Endothelial cell of umbilical vein (primary cell): ENCODE results near the gene CLDN9. TPM values are rescaled to one million over a fixed set of nuclear protein-coding genes. Genes with fewer than 3 reads are reported as not detected.
A peak's percentile ranks its signal among the peaks of the same experiment; 100 is the strongest.

Experiments
- BruUV-seq: library from RNA; stranded (reverse); fragments of 400-500 nt; replicated peaks from 2 replicates; lab custom pipeline; 2021; lab: Mats Ljungman, UMichigan
- CTCF ChIA-PET: fragments of 300-600, 350-600 bp; sonication (Branson Sonifier 250); formaldehyde crosslinking; loops from one replicate; lab custom pipeline; 2021; ENCODE audit warnings: antibody characterized with exemption, inconsistent platforms; lab: Charles Lee
- POLR2A ChIA-PET: fragments of 300-600, 350-600 bp; sonication (Branson Sonifier 250); formaldehyde crosslinking; loops from one replicate; lab custom pipeline; 2021; ENCODE audit warnings: antibody characterized with exemption, inconsistent platforms; lab: Charles Lee
- DNase-seq: peaks from one replicate; pipeline ENCODE4 v3.0.0-alpha.2; 2011; ENCODE audit warnings: low read depth, low spot score
- FAIRE-seq: peaks from 2 replicates; lab custom pipeline; 2011; peaks lifted over from hg19 to GRCh38; lab: Jason Lieb, UNC
- H2AFZ ChIP-seq: 2 replicates; pipeline ENCODE4 v1.6.0; 2012; ENCODE audit warnings: low read depth, low read length, control low read depth, inconsistent platforms
- H3K27ac ChIP-seq: 2 replicates; pipeline ENCODE4 v1.5.1; 2011; ENCODE audit warnings: low read depth, mild to moderate bottlenecking, control low read depth, low read length, moderate library complexity; ENCODE audit not compliant: insufficient read depth
- H3K27me3 ChIP-seq, 2 experiments: 2 replicates each; pipeline versions ENCODE4 v1.6.0 to v1.6.1; 2011; ENCODE audit warnings: low read length in 2 of 2, mixed read lengths in 1 of 2; ENCODE audit not compliant: control insufficient read depth in 2 of 2, insufficient read depth in 2 of 2
- H3K36me3 ChIP-seq, 2 experiments: 2 replicates in 1 of 2; 3 replicates in 1 of 2; pipeline ENCODE4 v1.5.1; 2011; ENCODE audit warnings: low read length in 2 of 2, mild to moderate bottlenecking in 1 of 2, moderate library complexity in 1 of 2; ENCODE audit not compliant: control insufficient read depth in 2 of 2, insufficient read depth in 2 of 2; ENCODE audit errors: extremely low read depth in 1 of 2
- H3K4me1 ChIP-seq: 3 replicates; pipeline ENCODE4 v1.5.1; 2011; ENCODE audit warnings: mild to moderate bottlenecking, low read length; ENCODE audit not compliant: control insufficient read depth, insufficient read depth; ENCODE audit errors: extremely low read depth
- H3K4me2 ChIP-seq: 2 replicates; pipeline ENCODE4 v1.6.1; 2011; ENCODE audit warnings: low read length, control low read depth, mixed read lengths; ENCODE audit not compliant: insufficient read depth
- H3K4me3 ChIP-seq, 3 experiments: fragments of 200-600 bp in 1 of 3; sonication (generic), shearing (Covaris generic) in 1 of 3; replicated peaks in 1 of 3; 2 replicates each; pipeline ENCODE4 v1.5.1; 2011 to 2016; ENCODE audit warnings: control low read depth in 3 of 3, low read length in 3 of 3, mild to moderate bottlenecking in 2 of 3, inconsistent platforms in 1 of 3, low read depth in 1 of 3, moderate library complexity in 1 of 3; ENCODE audit not compliant: insufficient read depth in 1 of 3
- H3K79me2 ChIP-seq: 2 replicates; pipeline ENCODE4 v1.6.0; 2012; ENCODE audit warnings: low read length, inconsistent platforms; ENCODE audit not compliant: control insufficient read depth, insufficient read depth
- H3K9ac ChIP-seq: replicated peaks from 2 replicates; pipeline ENCODE3; 2011; ENCODE audit warnings: low read length, control low read depth; ENCODE audit not compliant: insufficient read depth; ENCODE audit errors: extremely low read depth
- H3K9me1 ChIP-seq: replicated peaks from 3 replicates; pipeline ENCODE4 v1.6.0; 2011; ENCODE audit warnings: mild to moderate bottlenecking, low read length; ENCODE audit not compliant: control insufficient read depth, insufficient read depth; ENCODE audit errors: extremely low read depth
- H3K9me3 ChIP-seq: replicated peaks from 2 replicates; pipeline ENCODE4 v1.5.1; 2012; ENCODE audit warnings: low read length, inconsistent platforms; ENCODE audit not compliant: control insufficient read depth, insufficient read depth
- H4K20me1 ChIP-seq: replicated peaks from 2 replicates; pipeline ENCODE3; 2011; ENCODE audit warnings: mild to moderate bottlenecking, low read length; ENCODE audit not compliant: control insufficient read depth, insufficient read depth; ENCODE audit errors: extremely low read depth
- EZH2 ChIP-seq: IDR thresholded peaks from 2 replicates; pipeline ENCODE4 v1.6.1; 2012; ENCODE audit warnings: borderline replicate concordance, low read depth, mild to moderate bottlenecking, moderate library complexity, low read length, inconsistent platforms; ENCODE audit not compliant: severe bottlenecking
- FOS ChIP-seq: IDR thresholded peaks from 2 replicates; pipeline ENCODE4 v1.6.1; 2011; ENCODE audit warnings: mild to moderate bottlenecking, low read length, moderate library complexity, borderline replicate concordance; ENCODE audit not compliant: insufficient read depth
- JUN ChIP-seq: IDR thresholded peaks from 2 replicates; pipeline ENCODE4 v1.6.1; 2011; ENCODE audit warnings: borderline replicate concordance, low read depth; ENCODE audit not compliant: insufficient read length, insufficient read depth
- MYC ChIP-seq: IDR thresholded peaks from one replicate; pipeline ENCODE4 v1.6.1; 2011; ENCODE audit warnings: mild to moderate bottlenecking, low read depth, low read length
- POLR2A ChIP-seq: IDR thresholded peaks from 2 replicates; pipeline ENCODE4 v1.6.1; 2012; ENCODE audit warnings: low read depth, mild to moderate bottlenecking, control low read depth, low read length
- POLR2AphosphoS5 ChIP-seq: IDR thresholded peaks from 2 replicates; pipeline ENCODE4 v1.6.1; 2012; ENCODE audit warnings: low read depth, mild to moderate bottlenecking, control low read depth, low read length, moderate library complexity; ENCODE audit not compliant: insufficient read depth
- dilution Hi-C: fragments of 300-500 bp; cut with MboI; formaldehyde crosslinking; loops from one replicate; pipeline ENCODE4 v1.15.0; 2019; ENCODE audit warnings: low sequenced_read_pairs; ENCODE audit not compliant: extremely low pct_ligation_motif_present
- intact Hi-C: fragments of 100-400 bp; cut with micrococcal nuclease; formaldehyde crosslinking; loops from one replicate; pipeline ENCODE4 v1.10.0; 2022
- polyA plus RNA-seq, 4 experiments: library from polyadenylated mRNA; depleted of rRNA in 3 of 4; stranded (reverse) in 3 of 4; unstranded in 1 of 4; fragments of >200 nt; gene quantifications; 2 replicates each; pipeline versions ENCODE4 v1.2.1 to v1.2.3, GENCODE V29; 2011 to 2012; ENCODE audit warnings: missing spikeins in 1 of 4
- total RNA-seq: library from RNA; stranded (reverse); gene quantifications from 2 replicates; pipeline ENCODE4 v1.2.3, GENCODE V29; 2021
- TF ChIP-seq, protein P1 (sequence below): IDR thresholded peaks from 2 replicates; pipeline ENCODE4 v1.6.1; 2011; ENCODE audit not compliant: insufficient read depth, insufficient read length
- TF ChIP-seq, protein P2 (sequence below), 2 donors: IDR thresholded peaks; 1 replicate in 1 of 2; 2 replicates in 1 of 2; pipeline ENCODE4 v1.5.1; 2011; ENCODE audit warnings: low read length in 2 of 2, mild to moderate bottlenecking in 2 of 2, moderate library complexity in 2 of 2, control low read depth in 1 of 2, inconsistent platforms in 1 of 2, low read depth in 1 of 2; ENCODE audit not compliant: insufficient read depth in 1 of 2; ENCODE audit errors: extremely low read depth in 1 of 2

Gene CLDN9
- total and polyA plus RNA-seq, 2 donors (not counting 3 experiments of a cell fraction or from before 2014, with no cell fraction given): 0.06 TPM; not detected in 1

DNA sequence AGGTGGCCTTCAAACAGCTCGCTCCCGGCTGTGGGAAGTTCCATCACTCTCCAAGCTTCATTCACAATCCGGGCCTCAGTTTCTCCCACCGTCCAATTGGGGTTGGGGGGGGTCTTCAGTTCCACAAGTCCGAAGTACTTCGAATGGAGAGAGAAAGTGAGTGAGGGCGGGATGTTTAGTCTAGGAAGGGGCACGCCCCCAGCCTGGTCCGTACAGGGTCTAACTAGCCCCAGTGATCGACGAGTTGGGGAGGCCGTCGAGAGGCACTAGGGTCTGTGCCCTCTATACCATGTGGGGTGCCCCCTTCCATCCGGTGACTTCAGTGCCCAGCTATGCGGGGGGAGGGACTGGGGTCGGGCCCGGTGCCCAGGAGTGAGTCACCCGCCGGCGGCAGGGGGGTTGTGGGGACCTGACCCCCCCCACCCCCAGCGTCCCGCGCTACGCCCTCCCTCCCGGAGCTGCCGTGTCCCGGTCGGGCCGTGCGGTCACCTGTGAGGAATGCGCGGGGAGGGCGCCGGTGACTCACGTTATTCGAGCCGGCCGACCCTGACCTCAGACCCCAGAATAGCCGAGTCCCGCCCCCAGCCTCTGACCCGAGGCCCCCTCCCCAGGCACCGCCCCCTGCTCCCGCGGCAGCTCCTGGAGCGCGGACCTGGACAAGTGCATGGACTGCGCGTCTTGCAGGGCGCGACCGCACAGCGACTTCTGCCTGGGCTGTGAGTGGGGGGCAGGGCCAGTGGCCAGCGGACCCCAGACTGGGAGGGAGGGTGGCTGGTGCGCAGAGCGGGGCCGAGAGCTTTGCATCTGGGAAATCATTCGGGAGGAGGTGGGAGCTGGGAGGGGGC is 8.1 kb downstream of the CLDN9 start:
- peak overlapping the region; percentile 61 to 83 (median 75) for H3K4me3 ChIP-seq
- H3K9me3 ChIP-seq: no peaks in the 10 kb centered on the region
- FAIRE-seq: peak; percentile 93
- peaks cover 18% of the 10 kb centered on the region for H3K4me1 ChIP-seq
- no peak overlapping the region for H2AFZ ChIP-seq
- peak overlapping the region; percentile 99 for H3K9ac ChIP-seq
- peaks cover 2% of the 10 kb centered on the region for H3K79me2 ChIP-seq
- TF ChIP-seq MYC (peak; percentile 67), EZH2 (no peak), FOS (peak; percentile 97), JUN (peak; percentile 75), POLR2A (peak; percentile 32), POLR2AphosphoS5 (peak; percentile 97)
- TF ChIP-seq, protein P1, sequence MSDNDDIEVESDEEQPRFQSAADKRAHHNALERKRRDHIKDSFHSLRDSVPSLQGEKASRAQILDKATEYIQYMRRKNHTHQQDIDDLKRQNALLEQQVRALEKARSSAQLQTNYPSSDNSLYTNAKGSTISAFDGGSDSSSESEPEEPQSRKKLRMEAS: peak; percentile 21
- TF ChIP-seq, protein P2, sequence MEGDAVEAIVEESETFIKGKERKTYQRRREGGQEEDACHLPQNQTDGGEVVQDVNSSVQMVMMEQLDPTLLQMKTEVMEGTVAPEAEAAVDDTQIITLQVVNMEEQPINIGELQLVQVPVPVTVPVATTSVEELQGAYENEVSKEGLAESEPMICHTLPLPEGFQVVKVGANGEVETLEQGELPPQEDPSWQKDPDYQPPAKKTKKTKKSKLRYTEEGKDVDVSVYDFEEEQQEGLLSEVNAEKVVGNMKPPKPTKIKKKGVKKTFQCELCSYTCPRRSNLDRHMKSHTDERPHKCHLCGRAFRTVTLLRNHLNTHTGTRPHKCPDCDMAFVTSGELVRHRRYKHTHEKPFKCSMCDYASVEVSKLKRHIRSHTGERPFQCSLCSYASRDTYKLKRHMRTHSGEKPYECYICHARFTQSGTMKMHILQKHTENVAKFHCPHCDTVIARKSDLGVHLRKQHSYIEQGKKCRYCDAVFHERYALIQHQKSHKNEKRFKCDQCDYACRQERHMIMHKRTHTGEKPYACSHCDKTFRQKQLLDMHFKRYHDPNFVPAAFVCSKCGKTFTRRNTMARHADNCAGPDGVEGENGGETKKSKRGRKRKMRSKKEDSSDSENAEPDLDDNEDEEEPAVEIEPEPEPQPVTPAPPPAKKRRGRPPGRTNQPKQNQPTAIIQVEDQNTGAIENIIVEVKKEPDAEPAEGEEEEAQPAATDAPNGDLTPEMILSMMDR (IDR thresholded peaks at IDR 0.05; ENCODE audit: extremely low read depth in 1 of 2, insufficient read depth in 1 of 2, low read depth in 1 of 2, low read length in 2 of 2): no peak
- peaks cover 0 to 2% of the 10 kb centered on the region in 2 experiments for H3K27me3 ChIP-seq
- H3K4me2 ChIP-seq: peak overlapping the region; percentile 83
- peak; percentile 86 for DNase-seq
- H3K36me3 ChIP-seq: no peaks in the 10 kb centered on the region
- no TSS peak for BruUV-seq
- ChIA-PET CTCF (interaction anchor here (1.2 to 6.1 kb wide), 7 partner anchors 7 to 38 kb away, joined by 7 to 52 read pairs (median 9); no protein-coding TSS in a partner anchor), POLR2A (interaction anchor here (0.6 to 2.2 kb wide), 9 partner anchors 7 to 138 kb away, joined by 3 to 16 read pairs (median 5); partner anchors contain the start of gene ZNF213)
- dilution Hi-C loops: no loop called here
- no peaks in the 10 kb centered on the region for H3K9me1 ChIP-seq
- H4K20me1 ChIP-seq: no peaks in the 10 kb centered on the region
- intact Hi-C loops: loop anchor here (1.0 to 2.0 kb wide), 3 partner anchors 17 to 116 kb away; partner anchors contain the start of gene PAQR4
- H3K27ac ChIP-seq: peak overlapping the region; percentile 98
